Activated CD4-positive, alpha-beta T cell treated with anti-CD3 and anti-CD28 coated beads for 1 hour (primary cell): ENCODE data around the gene CDCA3.

ENCODE experiments used
- DNase-seq: peaks from one replicate; pipeline ENCODE4 v3.0.0-alpha.2; 2020

Gene CDCA3

GRCh38 chr12:6819106-6820030, 31.7 kb downstream of the CDCA3 start:
- DNase-seq: no peak

GRCh38 chr12:6818645-6819044, 32.4 kb downstream of the CDCA3 start:
- DNase-seq: no peak

- DNase-seq: no peak
Observed at GRCh38 chr12:6818222-6818621, 32.9 kb downstream of the CDCA3 start.

- DNase-seq: no peak
Observed at GRCh38 chr12:6817662-6818157, 33.4 kb downstream of the CDCA3 start.

- no peak for DNase-seq
Observed at GRCh38 chr12:6817098-6817497, 34.0 kb downstream of the CDCA3 start.

GRCh38 chr12:6816598-6816997, 34.5 kb downstream of the CDCA3 start:
- no peak for DNase-seq

GRCh38 chr12:6813363-6813762, 37.7 kb downstream of the CDCA3 start:
- DNase-seq: no peak

GRCh38 chr12:6810758-6811157, 40.3 kb downstream of the CDCA3 start:
- DNase-seq: no peak

GRCh38 chr12:6809056-6809455, 42.0 kb downstream of the CDCA3 start:
- DNase-seq: no peak

- no peak for DNase-seq
Observed at GRCh38 chr12:6807170-6807569, 43.9 kb downstream of the CDCA3 start.

- DNase-seq: no peak
Observed at GRCh38 chr12:6799147-6799546, 51.9 kb downstream of the CDCA3 start.
